ENCODE data around the gene MRTFB. TPM values are rescaled to one million over a fixed set of nuclear protein-coding genes. Genes with fewer than 3 reads are reported as not detected.

Gene MRTFB
- polyA plus RNA-seq, 1 experiment, result 6.2 TPM

- CTCF ChIA-PET, result interaction anchor here (0.6 to 1.5 kb wide), 5 partner anchors 13 to 298 kb away, joined by 3 to 8 read pairs (median 4); no protein-coding TSS in a partner anchor
- H3K4me3 ChIP-seq (ENCODE audit: low read depth, low read length), result no peak overlapping the region
- TF ChIP-seq CTCF (IDR thresholded peaks at IDR 0.05; ENCODE audit: insufficient read depth, low read depth, low read length), result no peak
Observed at GRCh38 chr16:14219983-14220382, 148.9 kb downstream of the MRTFB start.

GRCh38 chr16:14223632-14224031 is 152.5 kb downstream of the MRTFB start:
- POLR2A ChIA-PET, result no interaction called here

More at GRCh38 chr16:14219983-14220382, 148.9 kb downstream of the MRTFB start:
- no peaks in the 10 kb centered on the region for H3K27me3 ChIP-seq (ENCODE audit: control insufficient read depth, insufficient read depth, low read length)
- POLR2A ChIA-PET, result interaction anchor here (0.5 kb wide), 1 partner anchor 438 kb away, joined by 3 read pairs; no protein-coding TSS in a partner anchor
- DNase-seq (ENCODE audit: low read depth), result no peak
- peaks cover 2% of the 10 kb centered on the region; the same call in 1 of the 2 replicates for H3K36me3 ChIP-seq (ENCODE audit: control insufficient read depth, insufficient read depth, low read length)

GRCh38 chr16:14225457-14225856 is 154.3 kb downstream of the MRTFB start:
- no peak for DNase-seq (ENCODE audit: low read depth)
- CTCF ChIA-PET, result interaction anchor here (1.1 to 1.4 kb wide), 2 partner anchors 14 to 306 kb away, joined by 4 read pairs; partner anchors contain the start of gene ERCC4
- no peaks in the 10 kb centered on the region for H3K27me3 ChIP-seq (ENCODE audit: control insufficient read depth, insufficient read depth, low read length)
- TF ChIP-seq CTCF (IDR thresholded peaks at IDR 0.05; ENCODE audit: insufficient read depth, low read depth, low read length), result no peak
- 0 out of 2 replicates have a peak, but pooled peaks cover 2% of the 10 kb centered on the region for H3K36me3 ChIP-seq (ENCODE audit: control insufficient read depth, insufficient read depth, low read length)
- H3K4me3 ChIP-seq (ENCODE audit: low read depth, low read length), result no peak overlapping the region
- POLR2A ChIA-PET, result no interaction called here

More at GRCh38 chr16:14223632-14224031, 152.5 kb downstream of the MRTFB start:
- no peak for TF ChIP-seq CTCF (IDR thresholded peaks at IDR 0.05; ENCODE audit: insufficient read depth, low read depth, low read length)
- H3K36me3 ChIP-seq (ENCODE audit: control insufficient read depth, insufficient read depth, low read length), result peaks cover 2% of the 10 kb centered on the region; the same call in 1 of the 2 replicates
- no peaks in the 10 kb centered on the region for H3K27me3 ChIP-seq (ENCODE audit: control insufficient read depth, insufficient read depth, low read length)
- DNase-seq (ENCODE audit: low read depth), result no peak
- CTCF ChIA-PET, result no interaction called here
- H3K4me3 ChIP-seq (ENCODE audit: low read depth, low read length), result no peak overlapping the region

GRCh38 chr16:14232106-14232864 is 161.2 kb downstream of the MRTFB start:
- ChIA-PET POLR2A (no interaction called here), CTCF (interaction anchor here (1.0 kb wide), 1 partner anchor 17 kb away, joined by 3 read pairs; no protein-coding TSS in a partner anchor)
- TF ChIP-seq CTCF (IDR thresholded peaks at IDR 0.05; ENCODE audit: insufficient read depth, low read depth, low read length), result no peak
- no peak for DNase-seq (ENCODE audit: low read depth)
- no peak overlapping the region for H3K4me3 ChIP-seq (ENCODE audit: low read depth, low read length)
- H3K36me3 ChIP-seq (ENCODE audit: control insufficient read depth, insufficient read depth, low read length), result peaks cover 1% of the 10 kb centered on the region; the same call in 1 of the 2 replicates
- no peaks in the 10 kb centered on the region for H3K27me3 ChIP-seq (ENCODE audit: control insufficient read depth, insufficient read depth, low read length)

- TF ChIP-seq CTCF (IDR thresholded peaks at IDR 0.05; ENCODE audit: insufficient read depth, low read depth, low read length), result no peak
- CTCF ChIA-PET, result interaction anchor here (1.2 kb wide), 1 partner anchor 289 kb away, joined by 4 read pairs; no protein-coding TSS in a partner anchor
- POLR2A ChIA-PET, result no interaction called here
Observed at GRCh38 chr16:14236401-14236800, 165.3 kb downstream of the MRTFB start.

More at GRCh38 chr16:14236401-14236800, 165.3 kb downstream of the MRTFB start:
- Histone ChIP-seq H3K4me3 (ENCODE audit: low read depth, low read length) (no peak overlapping the region), H3K27me3 (ENCODE audit: control insufficient read depth, insufficient read depth, low read length) (no peaks in the 10 kb centered on the region), H3K36me3 (ENCODE audit: control insufficient read depth, insufficient read depth, low read length) (peaks cover 1% of the 10 kb centered on the region; the same call in 1 of the 2 replicates)
- no peak for DNase-seq (ENCODE audit: low read depth)
